GM11168 (cell line): ENCODE data around the gene PYY.

ENCODE experiments used
- in situ Hi-C: fragments of 300-500 bp; cut with MboI; formaldehyde crosslinking; loops from one replicate; pipeline ENCODE4 v1.12.0; 2022; ENCODE audit warnings: low sequenced_read_pairs; ENCODE audit not compliant: unreplicated experiment

The PYY gene

GRCh38 chr17:43918026-43918389 is 35.7 kb downstream of the PYY start:
- in situ Hi-C loops, result no loop called here

GRCh38 chr17:43917348-43918025 is 36.3 kb downstream of the PYY start:
- in situ Hi-C loops, result no loop called here

- in situ Hi-C loops, result no loop called here
Measured at GRCh38 chr17:43917016-43917347, 36.8 kb downstream of the PYY start.

- in situ Hi-C loops, result no loop called here
Measured at GRCh38 chr17:43916385-43916784, 37.4 kb downstream of the PYY start.

DNA sequence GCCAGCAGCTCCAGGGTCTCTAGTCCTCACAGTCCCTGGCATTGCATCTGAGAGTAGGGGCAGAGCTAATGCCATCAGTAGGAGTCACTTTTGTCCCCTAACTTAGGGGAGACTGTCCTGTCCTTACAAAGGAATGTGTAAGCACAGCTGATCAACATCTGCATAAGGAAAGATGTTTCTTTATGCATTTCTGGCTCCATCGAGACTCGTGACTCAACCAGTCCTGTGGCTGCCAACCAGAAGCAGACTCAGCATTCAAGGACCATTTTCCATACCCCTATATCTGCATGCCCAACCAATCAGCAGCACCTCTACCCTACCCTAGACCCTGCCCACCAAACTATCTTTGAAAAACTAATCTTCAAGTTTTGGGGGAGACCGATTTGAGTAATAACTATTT is 38.2 kb downstream of the PYY start:
- in situ Hi-C loops, result no loop called here

GRCh38 chr17:43914451-43914850 is 39.3 kb downstream of the PYY start:
- in situ Hi-C loops, result no loop called here

- in situ Hi-C loops, result no loop called here
Measured at GRCh38 chr17:43913584-43913983, 40.2 kb downstream of the PYY start.

GRCh38 chr17:43912635-43913304 is 41.0 kb downstream of the PYY start:
- in situ Hi-C loops, result no loop called here

DNA sequence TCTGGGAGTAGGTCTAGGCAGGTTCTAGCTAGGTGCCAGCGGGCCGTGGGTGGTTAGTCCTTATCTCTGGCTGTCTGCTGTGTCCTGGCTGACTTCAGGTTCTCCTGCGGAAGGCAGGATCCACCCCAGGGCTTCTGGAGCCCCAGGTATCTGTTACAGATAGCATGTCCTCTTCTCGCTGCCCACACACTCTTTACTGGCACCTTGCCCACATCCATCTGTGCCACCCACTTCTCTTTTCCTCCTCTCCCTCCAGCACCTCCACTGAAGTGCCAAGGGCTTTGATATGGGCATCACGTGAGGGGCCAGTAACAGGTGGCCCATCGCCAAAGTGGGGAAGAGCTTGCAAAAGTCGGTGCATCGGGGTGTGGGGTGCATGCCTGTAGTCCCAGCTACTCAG is 41.8 kb downstream of the PYY start:
- in situ Hi-C loops, result no loop called here

- in situ Hi-C loops, result no loop called here
Measured at GRCh38 chr17:43909537-43910231, 44.1 kb downstream of the PYY start.

GRCh38 chr17:43907998-43908721 is 45.6 kb downstream of the PYY start:
- in situ Hi-C loops, result no loop called here

DNA sequence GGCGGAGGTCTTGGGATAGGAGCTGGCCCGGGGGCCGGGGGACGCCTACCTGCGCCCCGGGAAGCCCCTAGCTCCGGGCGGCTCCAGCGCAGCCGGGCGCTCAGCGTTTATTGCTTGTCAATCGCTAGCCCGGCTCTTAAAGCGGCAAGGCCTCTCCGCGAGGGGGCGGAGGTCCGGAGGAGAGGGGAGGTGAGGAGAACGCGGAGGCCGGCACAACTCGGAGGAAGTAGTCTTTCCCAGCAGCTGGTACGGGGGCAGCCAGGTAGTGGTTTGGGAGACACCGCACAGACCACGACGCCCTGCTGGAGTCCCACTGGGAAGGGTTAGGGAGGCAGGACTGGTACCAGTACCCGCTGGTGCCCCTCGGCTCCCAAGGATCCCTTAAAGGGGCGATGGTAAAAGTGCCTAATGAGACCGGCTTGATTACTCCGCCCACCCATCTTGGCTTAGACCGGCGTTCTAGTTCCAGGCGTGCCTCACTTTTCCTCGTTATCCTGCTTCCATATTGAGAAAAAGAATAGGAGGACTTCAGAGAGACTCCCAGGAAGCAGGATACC is 46.2 kb downstream of the PYY start, which contains the start of gene MPP2:
TSS of gene MPP2 (minus strand) at position 112 of the 557 bp plus-strand sequence. CDS start 3,076 bp downstream, outside the sequence.
- in situ Hi-C loops, result no loop called here

DNA sequence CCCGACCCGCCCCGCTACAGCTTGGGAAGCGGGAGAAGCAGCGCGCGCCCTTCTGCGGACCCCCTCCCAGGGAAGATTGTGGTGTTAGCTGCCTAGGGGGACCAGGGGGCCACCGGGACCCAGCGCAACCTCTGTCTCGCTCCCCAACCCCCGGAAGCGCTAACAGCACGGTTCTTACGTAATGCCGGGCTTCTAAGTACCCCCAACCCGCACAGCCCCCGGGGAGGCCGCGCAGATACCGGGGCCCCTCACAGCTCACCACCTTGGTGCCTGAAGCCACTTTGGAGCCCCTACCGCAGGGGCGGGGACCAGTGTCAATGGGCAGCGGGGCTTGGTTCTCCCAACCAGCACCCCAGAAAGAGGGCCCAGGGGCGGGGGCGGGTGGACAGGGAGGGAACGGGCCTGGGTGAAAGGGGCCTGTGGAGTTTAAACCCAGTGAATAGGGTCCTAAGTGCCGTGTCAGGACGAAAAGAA is 46.8 kb downstream of the PYY start:
- in situ Hi-C loops, result no loop called here

- in situ Hi-C loops, result no loop called here
Measured at GRCh38 chr17:43905985-43906852, 47.5 kb downstream of the PYY start.

GRCh38 chr17:43905400-43905984 is 48.2 kb downstream of the PYY start:
- in situ Hi-C loops, result no loop called here
